ENCODE data around the gene PTK7. TPM values are rescaled to one million over a fixed set of nuclear protein-coding genes. Genes with fewer than 3 reads are reported as not detected.

PTK7 gene
- total and polyA plus RNA-seq, 2 of the 8 experiments (the other 6 are each of a cell fraction or from before 2014, with no cell fraction given) = 110 to 138 TPM

DNA sequence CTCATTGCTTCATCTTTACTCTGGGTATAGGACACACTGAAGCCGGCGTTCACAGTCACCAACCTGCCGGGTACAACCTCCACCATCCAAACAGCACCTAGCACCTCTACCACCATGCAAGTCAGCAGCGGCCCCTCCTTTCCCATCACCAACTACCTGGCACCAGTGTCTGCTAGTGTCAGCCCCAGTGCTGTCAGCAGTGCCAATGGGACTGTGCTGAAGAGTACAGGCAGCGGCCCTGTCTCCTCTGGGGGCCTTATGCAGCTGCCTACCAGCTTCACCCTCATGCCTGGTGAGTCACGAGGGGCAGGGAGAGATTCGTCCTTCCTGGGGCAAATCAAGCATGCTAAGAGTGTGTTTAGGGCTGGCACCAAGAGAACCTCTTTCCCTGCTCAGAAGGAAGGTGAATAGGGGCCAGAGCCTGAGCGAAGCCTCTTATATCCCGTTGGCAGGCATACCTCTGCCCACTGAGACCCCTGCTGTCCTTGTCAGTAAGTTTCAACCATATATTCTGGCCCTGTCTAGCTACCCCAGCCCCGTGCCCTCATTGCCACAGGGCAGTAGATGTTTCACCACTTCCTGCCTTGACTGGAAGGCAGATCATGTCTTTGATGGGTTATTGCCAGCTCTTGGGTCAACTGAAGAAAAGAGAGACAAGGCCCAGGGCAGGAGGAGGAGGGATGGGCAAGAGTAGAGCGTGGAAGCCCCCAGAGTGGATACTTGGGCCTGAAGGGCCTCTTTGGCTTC, 99.7 kb downstream of the PTK7 start (continued):
- TF ChIP-seq, protein P1, sequence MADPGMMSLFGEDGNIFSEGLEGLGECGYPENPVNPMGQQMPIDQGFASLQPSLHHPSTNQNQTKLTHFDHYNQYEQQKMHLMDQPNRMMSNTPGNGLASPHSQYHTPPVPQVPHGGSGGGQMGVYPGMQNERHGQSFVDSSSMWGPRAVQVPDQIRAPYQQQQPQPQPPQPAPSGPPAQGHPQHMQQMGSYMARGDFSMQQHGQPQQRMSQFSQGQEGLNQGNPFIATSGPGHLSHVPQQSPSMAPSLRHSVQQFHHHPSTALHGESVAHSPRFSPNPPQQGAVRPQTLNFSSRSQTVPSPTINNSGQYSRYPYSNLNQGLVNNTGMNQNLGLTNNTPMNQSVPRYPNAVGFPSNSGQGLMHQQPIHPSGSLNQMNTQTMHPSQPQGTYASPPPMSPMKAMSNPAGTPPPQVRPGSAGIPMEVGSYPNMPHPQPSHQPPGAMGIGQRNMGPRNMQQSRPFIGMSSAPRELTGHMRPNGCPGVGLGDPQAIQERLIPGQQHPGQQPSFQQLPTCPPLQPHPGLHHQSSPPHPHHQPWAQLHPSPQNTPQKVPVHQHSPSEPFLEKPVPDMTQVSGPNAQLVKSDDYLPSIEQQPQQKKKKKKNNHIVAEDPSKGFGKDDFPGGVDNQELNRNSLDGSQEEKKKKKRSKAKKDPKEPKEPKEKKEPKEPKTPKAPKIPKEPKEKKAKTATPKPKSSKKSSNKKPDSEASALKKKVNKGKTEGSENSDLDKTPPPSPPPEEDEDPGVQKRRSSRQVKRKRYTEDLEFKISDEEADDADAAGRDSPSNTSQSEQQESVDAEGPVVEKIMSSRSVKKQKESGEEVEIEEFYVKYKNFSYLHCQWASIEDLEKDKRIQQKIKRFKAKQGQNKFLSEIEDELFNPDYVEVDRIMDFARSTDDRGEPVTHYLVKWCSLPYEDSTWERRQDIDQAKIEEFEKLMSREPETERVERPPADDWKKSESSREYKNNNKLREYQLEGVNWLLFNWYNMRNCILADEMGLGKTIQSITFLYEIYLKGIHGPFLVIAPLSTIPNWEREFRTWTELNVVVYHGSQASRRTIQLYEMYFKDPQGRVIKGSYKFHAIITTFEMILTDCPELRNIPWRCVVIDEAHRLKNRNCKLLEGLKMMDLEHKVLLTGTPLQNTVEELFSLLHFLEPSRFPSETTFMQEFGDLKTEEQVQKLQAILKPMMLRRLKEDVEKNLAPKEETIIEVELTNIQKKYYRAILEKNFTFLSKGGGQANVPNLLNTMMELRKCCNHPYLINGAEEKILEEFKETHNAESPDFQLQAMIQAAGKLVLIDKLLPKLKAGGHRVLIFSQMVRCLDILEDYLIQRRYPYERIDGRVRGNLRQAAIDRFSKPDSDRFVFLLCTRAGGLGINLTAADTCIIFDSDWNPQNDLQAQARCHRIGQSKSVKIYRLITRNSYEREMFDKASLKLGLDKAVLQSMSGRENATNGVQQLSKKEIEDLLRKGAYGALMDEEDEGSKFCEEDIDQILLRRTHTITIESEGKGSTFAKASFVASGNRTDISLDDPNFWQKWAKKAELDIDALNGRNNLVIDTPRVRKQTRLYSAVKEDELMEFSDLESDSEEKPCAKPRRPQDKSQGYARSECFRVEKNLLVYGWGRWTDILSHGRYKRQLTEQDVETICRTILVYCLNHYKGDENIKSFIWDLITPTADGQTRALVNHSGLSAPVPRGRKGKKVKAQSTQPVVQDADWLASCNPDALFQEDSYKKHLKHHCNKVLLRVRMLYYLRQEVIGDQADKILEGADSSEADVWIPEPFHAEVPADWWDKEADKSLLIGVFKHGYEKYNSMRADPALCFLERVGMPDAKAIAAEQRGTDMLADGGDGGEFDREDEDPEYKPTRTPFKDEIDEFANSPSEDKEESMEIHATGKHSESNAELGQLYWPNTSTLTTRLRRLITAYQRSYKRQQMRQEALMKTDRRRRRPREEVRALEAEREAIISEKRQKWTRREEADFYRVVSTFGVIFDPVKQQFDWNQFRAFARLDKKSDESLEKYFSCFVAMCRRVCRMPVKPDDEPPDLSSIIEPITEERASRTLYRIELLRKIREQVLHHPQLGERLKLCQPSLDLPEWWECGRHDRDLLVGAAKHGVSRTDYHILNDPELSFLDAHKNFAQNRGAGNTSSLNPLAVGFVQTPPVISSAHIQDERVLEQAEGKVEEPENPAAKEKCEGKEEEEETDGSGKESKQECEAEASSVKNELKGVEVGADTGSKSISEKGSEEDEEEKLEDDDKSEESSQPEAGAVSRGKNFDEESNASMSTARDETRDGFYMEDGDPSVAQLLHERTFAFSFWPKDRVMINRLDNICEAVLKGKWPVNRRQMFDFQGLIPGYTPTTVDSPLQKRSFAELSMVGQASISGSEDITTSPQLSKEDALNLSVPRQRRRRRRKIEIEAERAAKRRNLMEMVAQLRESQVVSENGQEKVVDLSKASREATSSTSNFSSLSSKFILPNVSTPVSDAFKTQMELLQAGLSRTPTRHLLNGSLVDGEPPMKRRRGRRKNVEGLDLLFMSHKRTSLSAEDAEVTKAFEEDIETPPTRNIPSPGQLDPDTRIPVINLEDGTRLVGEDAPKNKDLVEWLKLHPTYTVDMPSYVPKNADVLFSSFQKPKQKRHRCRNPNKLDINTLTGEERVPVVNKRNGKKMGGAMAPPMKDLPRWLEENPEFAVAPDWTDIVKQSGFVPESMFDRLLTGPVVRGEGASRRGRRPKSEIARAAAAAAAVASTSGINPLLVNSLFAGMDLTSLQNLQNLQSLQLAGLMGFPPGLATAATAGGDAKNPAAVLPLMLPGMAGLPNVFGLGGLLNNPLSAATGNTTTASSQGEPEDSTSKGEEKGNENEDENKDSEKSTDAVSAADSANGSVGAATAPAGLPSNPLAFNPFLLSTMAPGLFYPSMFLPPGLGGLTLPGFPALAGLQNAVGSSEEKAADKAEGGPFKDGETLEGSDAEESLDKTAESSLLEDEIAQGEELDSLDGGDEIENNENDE (IDR thresholded peaks at IDR 0.05; ENCODE audit: insufficient replicate concordance, low read length) = no peak
- TF ChIP-seq POLR2AphosphoS5 (IDR thresholded peaks at IDR 0.05; ENCODE audit: low read depth, low read length) = peak; percentile 12; the same call in 1 of the 2 replicates
- no peak for TF ChIP-seq ZNF274 (IDR thresholded peaks at IDR 0.05; ENCODE audit: borderline replicate concordance, extremely low read depth, low read length)
